GM12878 (cell line): ENCODE results near the gene HS3ST3A1. TPM values are rescaled to one million over a fixed set of nuclear protein-coding genes. Genes with fewer than 3 reads are reported as not detected.

ENCODE experiments used
- ATAC-seq: fragments of 200-7000 bp; cut with Tn5 transposase; 3 replicates; pipeline ENCODE4 v1.9.1; 2020; ENCODE audit warnings: mild to moderate bottlenecking, moderate library complexity
- BruUV-seq: library from RNA; stranded (reverse); fragments of 400-500 nt; replicated peaks from 2 replicates; lab custom pipeline; 2021; lab: Mats Ljungman, UMichigan
- CTCF ChIA-PET: fragments of 300-600 bp; sonication (Branson Sonifier 250); formaldehyde crosslinking; extraction: SDS; loops from one replicate; lab custom pipeline; 2021; ENCODE audit warnings: inconsistent platforms; lab: Yijun Ruan, JAX
- POLR2A ChIA-PET: fragments of 350-600 bp; formaldehyde crosslinking; extraction: SDS; loops from one replicate; lab custom pipeline; 2021; ENCODE audit warnings: inconsistent platforms; lab: Charles Lee
- RAD21 ChIA-PET: fragments of 300-600 bp; sonication (Branson Sonifier 250); formaldehyde crosslinking; loops from one replicate; lab custom pipeline; 2023; ENCODE audit warnings: antibody characterized with exemption; ENCODE audit not compliant: unreplicated experiment; lab: Charles Lee
- SMC1A ChIA-PET: fragments of 300-600 bp; sonication (Branson Sonifier 250); formaldehyde crosslinking; loops from one replicate; lab custom pipeline; 2023; ENCODE audit not compliant: unreplicated experiment, uncharacterized antibody; lab: Charles Lee
- DNase-seq: peaks from one replicate; pipeline ENCODE4 v3.0.0-alpha.2; 2011; ENCODE audit warnings: low read depth, low spot score
- FAIRE-seq: peaks from 3 replicates; lab custom pipeline; 2011; peaks lifted over from hg19 to GRCh38; lab: Jason Lieb, UNC
- H2AFZ ChIP-seq: 2 replicates; pipeline ENCODE4 v1.6.0; 2011; ENCODE audit warnings: low read depth, low read length, control low read depth; ENCODE audit not compliant: control insufficient read depth
- H3K27ac ChIP-seq: 2 replicates; pipeline ENCODE4 v1.5.1; 2011; ENCODE audit warnings: control low read depth; ENCODE audit not compliant: control insufficient read depth, insufficient read depth
- H3K27me3 ChIP-seq, 2 experiments: replicated peaks in 1 of 2; 2 replicates each; pipeline versions ENCODE4 v1.6.0 to v1.6.1; 2011; ENCODE audit warnings: low read length in 1 of 2; ENCODE audit not compliant: control insufficient read depth in 2 of 2, insufficient read depth in 2 of 2
- H3K36me3 ChIP-seq, 2 experiments: 2 replicates each; pipeline ENCODE4 v1.5.1; 2011; ENCODE audit warnings: low read length in 1 of 2; ENCODE audit not compliant: control insufficient read depth in 2 of 2, insufficient read depth in 2 of 2
- H3K4me1 ChIP-seq: 2 replicates; pipeline ENCODE4 v1.6.1; 2011; ENCODE audit warnings: mild to moderate bottlenecking, low read length, moderate library complexity, mixed read lengths; ENCODE audit not compliant: control insufficient read depth, insufficient read depth
- H3K4me2 ChIP-seq: 2 replicates; pipeline ENCODE4 v1.6.0; 2011; ENCODE audit warnings: control low read depth; ENCODE audit not compliant: control insufficient read depth, insufficient read depth
- H3K4me3 ChIP-seq: fragments of 200-600 bp; sonication (generic); 2 replicates; pipeline ENCODE4 v1.5.1; 2016
- H3K79me2 ChIP-seq: 2 replicates; pipeline ENCODE4 v1.6.0; 2011; ENCODE audit warnings: low read length; ENCODE audit not compliant: control insufficient read depth, insufficient read depth
- H3K9ac ChIP-seq: 2 replicates; pipeline ENCODE4 v1.8.0; 2011; ENCODE audit warnings: low read length, control low read depth, mixed read lengths; ENCODE audit not compliant: control insufficient read depth, insufficient read depth
- H3K9me3 ChIP-seq: replicated peaks from 3 replicates; pipeline ENCODE4 v1.5.1; 2011; ENCODE audit warnings: mild to moderate bottlenecking, low read length; ENCODE audit not compliant: control insufficient read depth, insufficient read depth
- H4K20me1 ChIP-seq: 2 replicates; pipeline ENCODE4 v1.6.0; 2011; ENCODE audit not compliant: control insufficient read depth, insufficient read depth
- CREB1 ChIP-seq: IDR thresholded peaks from 2 replicates; pipeline ENCODE4 v1.6.1; 2012; ENCODE audit warnings: low read depth, mild to moderate bottlenecking, inconsistent platforms
- E2F4 ChIP-seq: IDR thresholded peaks from 2 replicates; pipeline ENCODE4 v1.6.1; 2012; ENCODE audit warnings: low read depth, low read length, improper control_type of control experiment
- EED ChIP-seq: sonication (generic); IDR thresholded peaks from 2 replicates; pipeline ENCODE4 v1.6.1; 2016; ENCODE audit warnings: antibody characterized with exemption, low read depth
- ETV6 ChIP-seq, 2 experiments: fragments of 450-650 bp in 1 of 2; IDR thresholded peaks in 1 of 2; conservative IDR thresholded peaks in 1 of 2; 2 replicates each; pipeline ENCODE4 v1.6.1; 2014; ENCODE audit warnings: antibody characterized with exemption in 1 of 2, borderline replicate concordance in 1 of 2, low read depth in 1 of 2, mild to moderate bottlenecking in 1 of 2, moderate library complexity in 1 of 2
- FOXK2 ChIP-seq: fragments of 450-650 bp; IDR thresholded peaks from 2 replicates; pipeline ENCODE4 v1.6.1; 2017; ENCODE audit warnings: mild to moderate bottlenecking, moderate library complexity
- IRF4 ChIP-seq: IDR thresholded peaks from 2 replicates; pipeline ENCODE4 v1.6.1; 2011; ENCODE audit warnings: low read depth, low read length
- NFXL1 ChIP-seq: fragments of 450-650 bp; IDR thresholded peaks from 2 replicates; pipeline ENCODE4 v1.6.1; 2017; ENCODE audit warnings: antibody characterized with exemption, mild to moderate bottlenecking, borderline replicate concordance
- NFYA ChIP-seq: IDR thresholded peaks from 2 replicates; pipeline ENCODE4 v1.6.1; 2011; ENCODE audit warnings: low read depth, mild to moderate bottlenecking, low read length, improper control_type of control experiment, borderline replicate concordance
- NR2C1 ChIP-seq: fragments of 450-650 bp; IDR thresholded peaks from 2 replicates; pipeline ENCODE4 v1.6.1; 2017; ENCODE audit warnings: antibody characterized with exemption, mild to moderate bottlenecking, moderate library complexity
- RFX5 ChIP-seq: IDR thresholded peaks from 2 replicates; pipeline ENCODE4 v1.6.1; 2011; ENCODE audit warnings: low read depth, low read length, improper control_type of control experiment
- SIN3A ChIP-seq: IDR thresholded peaks from 2 replicates; pipeline ENCODE4 v1.6.1; 2012; ENCODE audit warnings: low read depth, low read length, improper control_type of control experiment
- SPI1 ChIP-seq: IDR thresholded peaks from 2 replicates; pipeline ENCODE4 v1.6.1; 2011; ENCODE audit warnings: low read depth, mild to moderate bottlenecking, low read length, moderate library complexity, borderline replicate concordance; ENCODE audit not compliant: insufficient read depth
- STAT3 ChIP-seq: IDR thresholded peaks from 2 replicates; pipeline ENCODE4 v1.6.1; 2011; ENCODE audit warnings: low read depth, low read length, improper control_type of control experiment
- TCF7 ChIP-seq: IDR thresholded peaks from 2 replicates; pipeline ENCODE4 v1.6.1; 2014; ENCODE audit warnings: antibody characterized with exemption, borderline replicate concordance
- WGBS: methylation state at CpG from one replicate; pipeline ENCODE4 v1.1.6; 2016; ENCODE audit warnings: low lambda C conversion rate; ENCODE audit not compliant: insufficient replicate concordance, insufficient coverage; ENCODE audit errors: missing lambda C conversion rate; 5-methylcytosine and 5-hydroxymethylcytosine counted together
- in situ Hi-C: fragments of 300-500 bp; cut with MboI; formaldehyde crosslinking; loops from 9 replicates; pipeline ENCODE4 v1.14.3; 2018; ENCODE audit warnings: mixed read lengths
- intact Hi-C: fragments of 100-400 bp; cut with micrococcal nuclease; formaldehyde crosslinking; loops from one replicate; pipeline ENCODE4 v1.14.2; 2022; ENCODE audit not compliant: unreplicated experiment
- polyA plus RNA-seq, 11 experiments: library from polyadenylated mRNA; depleted of rRNA in 4 of 11; unstranded in 6 of 11; stranded (reverse) in 5 of 11; fragments of >200 nt; fragmentation: Nextera tagmentation in 4 of 11; fragmentation: Illumina TruSeq in 1 of 11; extraction: Ambion mirVana in 4 of 11; extraction: Trizol in 1 of 11; gene quantifications; 1 replicate in 1 of 11; 2 replicates in 10 of 11; pipeline versions ENCODE4 v1.2.1 to v1.2.3, GENCODE V29; 2011 to 2016; ENCODE audit warnings: inconsistent platforms in 2 of 11, missing spikeins in 2 of 11, low read depth in 1 of 11
- total RNA-seq, 4 experiments: library from RNA; depleted of rRNA in 3 of 4; stranded (reverse); fragments of >200 nt in 3 of 4; fragmentation: Illumina TruSeq in 1 of 4; extraction: Trizol in 1 of 4; gene quantifications; 2 replicates each; pipeline versions ENCODE4 v1.2.1 to v1.2.3, GENCODE V29; 2013 to 2021

HS3ST3A1 gene
- total and polyA plus RNA-seq, 10 of the 15 experiments (the other 5 are each of a cell fraction or from before 2014, with no cell fraction given): 0.24 to 0.26 TPM; not detected in 8

- in situ Hi-C loops (no loop called here), intact Hi-C loops (no loop called here)
- no peaks in the 10 kb centered on the region for H3K4me1 ChIP-seq
- ChIA-PET CTCF (interaction anchor here (0.9 to 1.4 kb wide), 4 partner anchors 18 to 544 kb away, joined by 3 to 6 read pairs (median 4); no protein-coding TSS in a partner anchor), POLR2A (no interaction called here), SMC1A (interaction anchor here (0.6 to 1.7 kb wide), 4 partner anchors 39 to 252 kb away, joined by 3 to 4 read pairs (median 3); no protein-coding TSS in a partner anchor), RAD21 (interaction anchor here (1.0 kb wide), 1 partner anchor 40 kb away, joined by 3 read pairs; no protein-coding TSS in a partner anchor)
- no peak overlapping the region for H3K4me2 ChIP-seq
- 26% methylated on average over 2 of the region's 2 CpGs for WGBS
- H4K20me1 ChIP-seq: no peaks in the 10 kb centered on the region
- no peaks in the 10 kb centered on the region for H3K79me2 ChIP-seq
- H3K9me3 ChIP-seq: no peaks in the 10 kb centered on the region; the same call in 2 of the 3 replicates
- H3K9ac ChIP-seq: no peak overlapping the region
- FAIRE-seq (no peak), ATAC-seq (no peak), DNase-seq (no peak)
- no TSS peak for BruUV-seq
- no peaks in the 10 kb centered on the region for H3K36me3 ChIP-seq
- H2AFZ ChIP-seq: no peak overlapping the region
- no peak overlapping the region for H3K4me3 ChIP-seq
- no peaks in the 10 kb centered on the region for H3K27me3 ChIP-seq
- H3K27ac ChIP-seq: no peak overlapping the region
- TF ChIP-seq TCF7 (no peak), SIN3A (no peak), SPI1 (no peak), NR2C1 (no peak), ETV6 (conservative IDR thresholded peaks at IDR 0.05 in 1 of 2, IDR thresholded peaks at IDR 0.05 in 1 of 2; ENCODE audit: borderline replicate concordance in 1 of 2, low read depth in 1 of 2) (no peak), RFX5 (no peak), NFXL1 (no peak), EED (no peak), FOXK2 (no peak), E2F4 (no peak), CREB1 (no peak), STAT3 (no peak), NFYA (no peak), IRF4 (no peak)
Observed at GRCh38 chr17:13575466-13575865, 26.3 kb downstream of the HS3ST3A1 start.
